Esophagus squamous epithelium (tissue), 5 donors: ENCODE data around the gene RSAD2. TPM values are rescaled to one million over a fixed set of nuclear protein-coding genes. Genes with fewer than 3 reads are reported as not detected.

Experiments used
- DNase-seq: peaks from one replicate; lab custom pipeline; 2025; lab: John Stamatoyannopoulos, UW
- H3K27ac ChIP-seq, 4 donors: fragments of 200-600 bp; sonication (generic); one replicate each; pipeline ENCODE4 v1.5.1; 2016 to 2019; ENCODE audit warnings: mild to moderate bottlenecking in 1 of 4
- H3K27me3 ChIP-seq, 4 donors: fragments of 200-600 bp; sonication (generic); 1 replicate in 3 of 4; 2 replicates in 1 of 4; pipeline versions ENCODE4 v1.5.1 to v1.6.0; 2017 to 2021; ENCODE audit warnings: antibody characterized with exemption in 1 of 4
- H3K36me3 ChIP-seq, 3 donors: fragments of 200-600 bp; sonication (generic); one replicate each; pipeline ENCODE4 v1.5.1; 2016 to 2019
- H3K4me1 ChIP-seq, 3 donors: fragments of 200-600 bp; sonication (generic); one replicate each; pipeline ENCODE4 v1.5.1; 2017 to 2019
- H3K4me3 ChIP-seq, 4 donors: fragments of 200-600 bp; sonication (generic); 1 replicate in 3 of 4; 2 replicates in 1 of 4; pipeline ENCODE4 v1.5.1; 2016 to 2019; ENCODE audit warnings: mild to moderate bottlenecking in 2 of 4, moderate library complexity in 1 of 4
- H3K9me3 ChIP-seq, 3 donors: fragments of 200-600 bp; sonication (generic); one replicate each; pipeline ENCODE4 v1.5.1; 2016 to 2019
- POLR2A ChIP-seq, 4 donors: fragments of 450-650 bp; IDR thresholded peaks; one replicate each; pipeline ENCODE4 v1.6.1; 2017; ENCODE audit warnings: antibody characterized with exemption in 4 of 4, mild to moderate bottlenecking in 4 of 4, moderate library complexity in 3 of 4
- WGBS, 2 donors: methylation state at CpG; one replicate each; pipeline ENCODE4 v1.1.5; 2018; 5-methylcytosine and 5-hydroxymethylcytosine counted together
- intact Hi-C: fragments of 100-400 bp; cut with DNase I; formaldehyde crosslinking; loops from one replicate; pipeline ENCODE4 v1.15.0; 2022
- total RNA-seq, 4 donors: library from RNA; depleted of rRNA; stranded (reverse); fragments of >200 nt; gene quantifications; one replicate each; pipeline ENCODE4 v1.1.0, GENCODE V29; 2016
- TF ChIP-seq, protein P1 (sequence below), 6 experiments: fragments of 450-650 bp in 4 of 6; fragments of 200-600 bp in 2 of 6; sonication (generic) in 2 of 6; IDR thresholded peaks; one replicate each; pipeline ENCODE4 v1.5.1; 2016 to 2019; ENCODE audit warnings: antibody characterized with exemption in 6 of 6, mild to moderate bottlenecking in 4 of 6, moderate library complexity in 4 of 6
- donor health status: DM: yes; HTN: yes; CAD: no.

The RSAD2 gene
- total RNA-seq, 4 donors from 2014 or later, result 0.15 to 4.3 (median 0.66) TPM

DNA sequence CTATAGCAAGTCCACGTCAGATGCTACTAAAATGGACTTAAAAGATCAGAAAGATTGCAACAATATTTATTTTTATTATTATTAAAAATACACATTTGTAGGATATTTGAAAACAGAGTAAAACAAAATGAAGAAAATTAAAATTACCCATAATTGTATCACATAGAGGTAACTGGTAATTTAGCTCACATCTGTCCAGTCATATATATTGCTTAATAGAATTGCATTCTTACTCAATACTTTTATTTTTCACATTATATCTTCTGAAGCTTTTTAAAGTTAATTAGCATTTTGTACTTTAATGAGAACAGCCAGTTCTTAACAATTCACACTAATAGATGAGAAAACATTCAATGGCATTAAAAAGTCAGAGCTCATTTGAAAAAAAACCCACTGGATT lies 28.1 kb downstream of the RSAD2 start:
- DNase-seq, result no peak
- intact Hi-C loops, result no loop called here
- no peaks in the 10 kb centered on the region for H3K9me3 ChIP-seq
- TF ChIP-seq POLR2A (IDR thresholded peaks at IDR 0.05), result no peak
- TF ChIP-seq, protein P1, sequence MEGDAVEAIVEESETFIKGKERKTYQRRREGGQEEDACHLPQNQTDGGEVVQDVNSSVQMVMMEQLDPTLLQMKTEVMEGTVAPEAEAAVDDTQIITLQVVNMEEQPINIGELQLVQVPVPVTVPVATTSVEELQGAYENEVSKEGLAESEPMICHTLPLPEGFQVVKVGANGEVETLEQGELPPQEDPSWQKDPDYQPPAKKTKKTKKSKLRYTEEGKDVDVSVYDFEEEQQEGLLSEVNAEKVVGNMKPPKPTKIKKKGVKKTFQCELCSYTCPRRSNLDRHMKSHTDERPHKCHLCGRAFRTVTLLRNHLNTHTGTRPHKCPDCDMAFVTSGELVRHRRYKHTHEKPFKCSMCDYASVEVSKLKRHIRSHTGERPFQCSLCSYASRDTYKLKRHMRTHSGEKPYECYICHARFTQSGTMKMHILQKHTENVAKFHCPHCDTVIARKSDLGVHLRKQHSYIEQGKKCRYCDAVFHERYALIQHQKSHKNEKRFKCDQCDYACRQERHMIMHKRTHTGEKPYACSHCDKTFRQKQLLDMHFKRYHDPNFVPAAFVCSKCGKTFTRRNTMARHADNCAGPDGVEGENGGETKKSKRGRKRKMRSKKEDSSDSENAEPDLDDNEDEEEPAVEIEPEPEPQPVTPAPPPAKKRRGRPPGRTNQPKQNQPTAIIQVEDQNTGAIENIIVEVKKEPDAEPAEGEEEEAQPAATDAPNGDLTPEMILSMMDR (IDR thresholded peaks at IDR 0.05), result no peak
- 82 to 100% methylated on average over 1 of the region's 1 CpG for WGBS, 2 donors
- no peak overlapping the region for H3K27ac ChIP-seq
- H3K4me1 ChIP-seq, result no peaks in the 10 kb centered on the region
- H3K36me3 ChIP-seq, result no peaks in the 10 kb centered on the region
- H3K27me3 ChIP-seq, result no peaks in the 10 kb centered on the region
- no peak overlapping the region for H3K4me3 ChIP-seq

GRCh38 chr2:6906165-6906741 lies 28.7 kb downstream of the RSAD2 start:
- H3K4me1 ChIP-seq, result no peaks in the 10 kb centered on the region
- H3K36me3 ChIP-seq, result no peaks in the 10 kb centered on the region
- H3K27ac ChIP-seq, result no peak overlapping the region
- intact Hi-C loops, result no loop called here
- no peaks in the 10 kb centered on the region for H3K27me3 ChIP-seq
- no peak for DNase-seq
- no peaks in the 10 kb centered on the region for H3K9me3 ChIP-seq
- WGBS, 2 donors, result 33 to 46% methylated on average over 1 of the region's 1 CpG
- no peak overlapping the region for H3K4me3 ChIP-seq
- no peak for TF ChIP-seq POLR2A (IDR thresholded peaks at IDR 0.05)
- TF ChIP-seq, protein P1 (IDR thresholded peaks at IDR 0.05), result no peak

DNA sequence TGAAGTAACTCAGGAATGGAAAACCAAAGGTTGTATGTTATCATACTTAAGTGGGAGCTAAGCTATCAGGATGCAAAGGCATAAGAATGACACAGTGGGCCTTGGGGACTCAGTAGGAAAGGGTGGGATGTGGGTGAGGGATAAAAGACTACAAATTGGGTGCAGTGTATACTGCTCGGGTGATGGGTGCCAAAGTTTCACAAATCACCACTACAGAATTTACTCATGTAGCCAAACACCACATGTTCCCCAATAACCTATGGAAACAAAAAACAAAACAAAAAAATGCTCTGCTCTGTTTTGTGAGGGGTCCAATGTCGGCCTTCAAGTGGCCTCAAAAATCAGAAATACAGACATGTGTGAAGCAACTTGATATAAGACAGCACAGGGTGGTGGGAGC lies 30.7 kb downstream of the RSAD2 start:
- Histone ChIP-seq H3K36me3 (no peaks in the 10 kb centered on the region), H3K27ac (no peak overlapping the region), H3K4me3 (no peak overlapping the region), H3K27me3 (peaks cover 0 to 5% (median 0%) of the 10 kb centered on the region in 4 donors), H3K4me1 (no peaks in the 10 kb centered on the region), H3K9me3 (no peaks in the 10 kb centered on the region)
- TF ChIP-seq, protein P1 (IDR thresholded peaks at IDR 0.05), result no peak
- no peak for TF ChIP-seq POLR2A (IDR thresholded peaks at IDR 0.05)
- 73 to 78% methylated on average over 2 of the region's 2 CpGs for WGBS, 2 donors
- intact Hi-C loops, result no loop called here
- DNase-seq, result no peak

DNA sequence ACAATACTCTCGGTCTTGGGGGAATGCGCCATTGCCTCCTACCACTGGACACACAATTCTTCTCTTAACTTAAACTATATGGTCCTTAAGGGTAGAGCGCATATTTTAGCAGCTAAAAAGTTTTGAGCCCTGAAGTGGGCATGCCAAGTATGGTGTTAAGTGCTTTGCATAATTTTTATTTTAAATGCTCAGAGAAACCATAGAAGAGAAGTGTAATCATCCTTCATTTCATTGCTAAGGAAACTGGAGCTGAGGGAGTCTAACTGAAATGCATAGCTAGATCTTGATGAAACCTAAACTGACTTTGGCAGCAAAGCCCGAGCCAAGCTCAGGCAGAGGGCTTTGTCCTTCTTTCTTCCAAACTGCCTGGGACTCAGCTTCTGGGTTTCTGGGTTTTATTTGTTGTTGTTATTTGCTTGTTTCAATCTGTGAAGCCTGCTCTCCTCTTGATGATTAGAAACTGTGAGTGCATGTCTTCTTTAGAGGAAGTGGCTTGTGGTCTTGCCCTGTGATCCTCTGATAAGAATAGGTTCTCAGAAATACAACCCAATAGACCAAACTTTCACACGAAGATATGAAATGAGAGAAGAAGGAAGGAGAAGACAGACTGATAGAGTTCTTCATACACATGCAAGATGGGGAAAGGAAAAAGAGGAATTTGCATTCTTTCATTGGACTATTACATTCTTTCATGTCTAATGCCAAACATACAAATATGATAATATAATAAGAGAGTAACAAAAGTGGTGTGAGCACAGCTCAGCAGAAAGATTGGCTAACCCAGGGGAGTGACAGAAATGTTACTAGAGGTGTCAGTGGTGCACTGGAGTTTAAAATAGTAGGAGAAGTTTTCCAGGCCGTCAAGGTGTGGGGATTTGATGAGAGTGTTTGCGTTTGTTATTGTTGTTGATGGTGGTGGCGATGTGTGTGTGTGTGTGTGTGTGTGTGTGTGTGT lies 32.1 kb downstream of the RSAD2 start:
- Histone ChIP-seq H3K4me3 (no peak overlapping the region), H3K27ac (no peak overlapping the region), H3K4me1 (peaks cover 0 to 4% (median 0%) of the 10 kb centered on the region in 3 donors), H3K9me3 (no peaks in the 10 kb centered on the region), H3K36me3 (no peaks in the 10 kb centered on the region), H3K27me3 (peaks cover 0 to 5% (median 0%) of the 10 kb centered on the region in 4 donors)
- intact Hi-C loops, result loop anchor here (10.0 kb wide), 1 partner anchor 125 kb away; no protein-coding TSS in a partner anchor
- TF ChIP-seq, protein P1 (IDR thresholded peaks at IDR 0.05), result no peak
- no peak for TF ChIP-seq POLR2A (IDR thresholded peaks at IDR 0.05)
- no peak for DNase-seq
- WGBS, 2 donors, result 59 to 77% methylated on average over 8 of the region's 8 CpGs

DNA sequence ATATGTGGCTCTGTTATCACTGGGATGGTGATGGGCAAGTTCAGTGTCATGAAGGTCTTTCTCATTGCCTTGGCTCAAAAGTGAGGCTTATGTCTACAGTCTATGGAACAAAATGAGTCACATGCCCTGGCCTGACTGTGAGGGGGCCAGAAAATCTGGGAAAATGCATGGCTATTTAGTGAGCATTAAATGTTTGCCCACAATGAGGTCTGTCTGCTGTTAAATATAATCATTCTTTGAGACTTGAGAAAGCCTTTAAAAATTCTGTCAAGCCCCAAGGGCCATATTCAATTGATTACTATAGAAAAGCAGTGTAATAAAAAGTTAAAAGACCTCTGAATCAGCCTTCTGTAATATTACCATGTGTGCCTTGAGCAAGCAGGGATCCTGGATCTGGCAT lies 34.1 kb downstream of the RSAD2 start:
- intact Hi-C loops, result loop anchor here (10.0 kb wide), 1 partner anchor 123 kb away; no protein-coding TSS in a partner anchor
- Histone ChIP-seq H3K27ac (no peak overlapping the region), H3K27me3 (peaks cover 0 to 5% (median 0%) of the 10 kb centered on the region in 4 donors), H3K9me3 (no peaks in the 10 kb centered on the region), H3K4me1 (peaks cover 0 to 10% (median under 1%) of the 10 kb centered on the region in 3 donors), H3K36me3 (no peaks in the 10 kb centered on the region), H3K4me3 (no peak overlapping the region)
- no peak for TF ChIP-seq POLR2A (IDR thresholded peaks at IDR 0.05)
- TF ChIP-seq, protein P1 (IDR thresholded peaks at IDR 0.05), result no peak
- DNase-seq, result no peak
